ENCODE data around the gene HSD3B2.

The HSD3B2 gene

GRCh38 chr1:119410961-119411360 is 4.0 kb upstream of the HSD3B2 start:
- DNase-seq (ENCODE audit: low spot score): no peak
- H3K27ac ChIP-seq: no peak overlapping the region
- CTCF ChIA-PET: no interaction called here
- no peak for TF ChIP-seq CTCF (conservative IDR thresholded peaks at IDR 0.05; ENCODE audit: low read depth)
- POLR2A ChIA-PET (ENCODE audit: low non-redundant PET): no interaction called here

- H3K27ac ChIP-seq: no peak overlapping the region
- no peak for TF ChIP-seq CTCF (conservative IDR thresholded peaks at IDR 0.05; ENCODE audit: low read depth)
- no peak for DNase-seq (ENCODE audit: low spot score)
- ChIA-PET CTCF (interaction anchor here (0.7 kb wide), 1 partner anchor 141 kb away, joined by 5 read pairs; no protein-coding TSS in a partner anchor), POLR2A (ENCODE audit: low non-redundant PET) (no interaction called here)
Measured at GRCh38 chr1:119416006-119416640, 1.2 kb downstream of the HSD3B2 start.

- no peak for TF ChIP-seq CTCF (conservative IDR thresholded peaks at IDR 0.05; ENCODE audit: low read depth)
- POLR2A ChIA-PET (ENCODE audit: low non-redundant PET): no interaction called here
- DNase-seq (ENCODE audit: low spot score): no peak
- H3K27ac ChIP-seq: no peak overlapping the region
- CTCF ChIA-PET: no interaction called here
Measured at GRCh38 chr1:119419109-119419508, 4.2 kb downstream of the HSD3B2 start.

GRCh38 chr1:119420638-119421037 is 5.7 kb downstream of the HSD3B2 start:
- no peak overlapping the region for H3K27ac ChIP-seq
- no peak for DNase-seq (ENCODE audit: low spot score)
- no peak for TF ChIP-seq CTCF (conservative IDR thresholded peaks at IDR 0.05; ENCODE audit: low read depth)
- POLR2A ChIA-PET (ENCODE audit: low non-redundant PET): no interaction called here
- CTCF ChIA-PET: no interaction called here

- DNase-seq (ENCODE audit: low spot score): no peak
- TF ChIP-seq CTCF (conservative IDR thresholded peaks at IDR 0.05; ENCODE audit: low read depth): no peak
- POLR2A ChIA-PET (ENCODE audit: low non-redundant PET): no interaction called here
- H3K27ac ChIP-seq: no peak overlapping the region
- CTCF ChIA-PET: no interaction called here
Measured at GRCh38 chr1:119422631-119423030, 7.7 kb downstream of the HSD3B2 start.

- no peak for DNase-seq (ENCODE audit: low spot score)
- no peak overlapping the region for H3K27ac ChIP-seq
- ChIA-PET CTCF (no interaction called here), POLR2A (ENCODE audit: low non-redundant PET) (no interaction called here)
- TF ChIP-seq CTCF (conservative IDR thresholded peaks at IDR 0.05; ENCODE audit: low read depth): no peak
Measured at GRCh38 chr1:119428991-119429390, 14.0 kb downstream of the HSD3B2 start.
